Esophagus squamous epithelium (tissue), 5 donors: ENCODE measurements around the gene KDM4C. TPM values are rescaled to one million over a fixed set of nuclear protein-coding genes. Genes with fewer than 3 reads are reported as not detected.

Source experiments
- DNase-seq: peaks from one replicate; lab custom pipeline; 2025; lab: John Stamatoyannopoulos, UW
- H3K27ac ChIP-seq, 4 donors: fragments of 200-600 bp; sonication (generic); one replicate each; pipeline ENCODE4 v1.5.1; 2016 to 2019; ENCODE audit warnings: mild to moderate bottlenecking in 1 of 4
- H3K27me3 ChIP-seq, 4 donors: fragments of 200-600 bp; sonication (generic); 1 replicate in 3 of 4; 2 replicates in 1 of 4; pipeline versions ENCODE4 v1.5.1 to v1.6.0; 2017 to 2021; ENCODE audit warnings: antibody characterized with exemption in 1 of 4
- H3K36me3 ChIP-seq, 3 donors: fragments of 200-600 bp; sonication (generic); one replicate each; pipeline ENCODE4 v1.5.1; 2016 to 2019
- H3K4me1 ChIP-seq, 3 donors: fragments of 200-600 bp; sonication (generic); one replicate each; pipeline ENCODE4 v1.5.1; 2017 to 2019
- H3K4me3 ChIP-seq, 4 donors: fragments of 200-600 bp; sonication (generic); 1 replicate in 3 of 4; 2 replicates in 1 of 4; pipeline ENCODE4 v1.5.1; 2016 to 2019; ENCODE audit warnings: mild to moderate bottlenecking in 2 of 4, moderate library complexity in 1 of 4
- H3K9me3 ChIP-seq, 3 donors: fragments of 200-600 bp; sonication (generic); one replicate each; pipeline ENCODE4 v1.5.1; 2016 to 2019
- CTCF ChIP-seq, 6 experiments: fragments of 450-650 bp in 4 of 6; fragments of 200-600 bp in 2 of 6; sonication (generic) in 2 of 6; IDR thresholded peaks; one replicate each; pipeline ENCODE4 v1.5.1; 2016 to 2019; ENCODE audit warnings: antibody characterized with exemption in 6 of 6, mild to moderate bottlenecking in 4 of 6, moderate library complexity in 4 of 6
- POLR2A ChIP-seq, 4 donors: fragments of 450-650 bp; IDR thresholded peaks; one replicate each; pipeline ENCODE4 v1.6.1; 2017; ENCODE audit warnings: antibody characterized with exemption in 4 of 4, mild to moderate bottlenecking in 4 of 4, moderate library complexity in 3 of 4
- WGBS, 2 donors: methylation state at CpG; one replicate each; pipeline ENCODE4 v1.1.5; 2018; 5-methylcytosine and 5-hydroxymethylcytosine counted together
- intact Hi-C: fragments of 100-400 bp; cut with DNase I; formaldehyde crosslinking; loops from one replicate; pipeline ENCODE4 v1.15.0; 2022
- total RNA-seq, 4 donors: library from RNA; depleted of rRNA; stranded (reverse); fragments of >200 nt; gene quantifications; one replicate each; pipeline ENCODE4 v1.1.0, GENCODE V29; 2016
- donor health status: DM: yes; HTN: yes; CAD: no.

KDM4C gene
- total RNA-seq, 4 donors from 2014 or later = 12.5 to 43.9 (median 22.9) TPM

DNA sequence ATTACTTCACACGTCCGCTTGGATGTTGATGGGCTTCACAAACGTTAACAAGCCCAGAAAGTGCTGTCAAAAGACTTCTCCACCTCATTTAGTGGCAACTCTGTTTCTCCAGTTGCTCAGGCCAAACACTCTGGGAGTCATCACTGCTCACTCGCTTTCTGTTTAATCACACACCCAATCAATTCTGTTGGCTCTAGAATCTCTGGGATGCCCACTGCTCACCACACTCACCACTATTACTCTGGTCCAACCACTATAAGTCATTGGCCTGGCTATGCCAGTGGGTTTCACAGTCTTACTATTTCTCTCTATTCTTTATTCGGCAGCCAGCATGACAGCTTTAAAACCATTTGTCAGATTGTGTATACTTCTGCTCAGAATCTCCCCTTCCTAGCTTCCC lies 163.5 kb downstream of the KDM4C start:
- Histone ChIP-seq H3K27me3 (no peaks in the 10 kb centered on the region), H3K36me3 (peaks cover 0 to 11% (median 0%) of the 10 kb centered on the region in 3 donors), H3K9me3 (no peaks in the 10 kb centered on the region), H3K4me1 (no peaks in the 10 kb centered on the region), H3K4me3 (no peak overlapping the region), H3K27ac (no peak overlapping the region)
- intact Hi-C loops = no loop called here
- TF ChIP-seq POLR2A (IDR thresholded peaks at IDR 0.05) (no peak), CTCF (IDR thresholded peaks at IDR 0.05) (no peak)
- DNase-seq = no peak
- 89 to 92% methylated on average over 5 of the region's 5 CpGs for WGBS, 2 donors

DNA sequence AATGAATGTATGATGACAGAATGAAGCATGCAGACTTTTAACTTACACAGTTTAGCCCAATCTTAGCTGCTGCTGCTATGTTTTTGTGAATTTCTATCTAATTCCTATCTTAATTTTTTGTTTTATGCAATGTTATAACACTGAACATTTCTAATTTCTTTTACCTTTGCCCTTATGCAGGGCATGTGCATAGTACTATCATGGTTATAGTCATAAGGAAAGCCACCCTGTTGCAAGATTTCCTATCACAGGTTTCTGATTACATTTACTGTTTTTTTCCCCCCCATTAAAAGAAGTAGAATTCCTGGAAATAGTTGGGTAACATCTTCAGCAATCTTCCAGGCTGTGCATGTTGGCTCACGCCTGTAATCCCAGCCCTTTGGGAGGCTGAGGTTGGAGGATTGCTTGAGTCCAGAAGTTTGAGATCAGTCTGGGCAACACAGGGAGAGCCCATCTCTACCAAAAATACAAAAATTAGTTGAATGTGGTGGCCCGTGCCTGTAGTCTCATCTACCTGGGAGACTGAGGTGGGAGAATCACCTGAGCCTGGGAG lies 164.4 kb downstream of the KDM4C start:
- no peaks in the 10 kb centered on the region for H3K27me3 ChIP-seq
- DNase-seq = no peak
- TF ChIP-seq CTCF (IDR thresholded peaks at IDR 0.05) = no peak
- TF ChIP-seq POLR2A (IDR thresholded peaks at IDR 0.05) = no peak
- intact Hi-C loops = no loop called here
- 76 to 80% methylated on average over 2 of the region's 2 CpGs for WGBS, 2 donors
- no peak overlapping the region for H3K27ac ChIP-seq
- no peak overlapping the region for H3K4me3 ChIP-seq
- H3K36me3 ChIP-seq = peaks cover 0 to 11% (median 0%) of the 10 kb centered on the region in 3 donors
- no peaks in the 10 kb centered on the region for H3K4me1 ChIP-seq
- no peaks in the 10 kb centered on the region for H3K9me3 ChIP-seq

GRCh38 chr9:6922680-6923079 lies 164.9 kb downstream of the KDM4C start:
- TF ChIP-seq CTCF (IDR thresholded peaks at IDR 0.05) = no peak
- no peak for TF ChIP-seq POLR2A (IDR thresholded peaks at IDR 0.05)
- intact Hi-C loops = no loop called here
- Histone ChIP-seq H3K4me3 (no peak overlapping the region), H3K27ac (no peak overlapping the region), H3K4me1 (no peaks in the 10 kb centered on the region), H3K9me3 (no peaks in the 10 kb centered on the region), H3K27me3 (no peaks in the 10 kb centered on the region), H3K36me3 (peaks cover 0 to 11% (median 0%) of the 10 kb centered on the region in 3 donors)
- 64 to 87% methylated on average over 2 of the region's 2 CpGs for WGBS, 2 donors
- no peak for DNase-seq

- intact Hi-C loops = no loop called here
- DNase-seq = no peak
Measured at GRCh38 chr9:6923086-6923485, 165.3 kb downstream of the KDM4C start.

More at GRCh38 chr9:6923086-6923485, 165.3 kb downstream of the KDM4C start:
- H3K9me3 ChIP-seq = no peaks in the 10 kb centered on the region
- no peak overlapping the region for H3K27ac ChIP-seq
- H3K27me3 ChIP-seq = no peaks in the 10 kb centered on the region
- H3K36me3 ChIP-seq = peaks cover 0 to 11% (median 0%) of the 10 kb centered on the region in 3 donors
- no peak overlapping the region for H3K4me3 ChIP-seq
- TF ChIP-seq CTCF (IDR thresholded peaks at IDR 0.05) (no peak), POLR2A (IDR thresholded peaks at IDR 0.05) (no peak)
- no peaks in the 10 kb centered on the region for H3K4me1 ChIP-seq
- WGBS, 2 donors = 63 to 77% methylated on average over 5 of the region's 5 CpGs
